Measurements from ENCODE around the gene MED12L.
A peak's percentile ranks its signal among the peaks of the same experiment; 100 is the strongest.

Gene MED12L

DNA sequence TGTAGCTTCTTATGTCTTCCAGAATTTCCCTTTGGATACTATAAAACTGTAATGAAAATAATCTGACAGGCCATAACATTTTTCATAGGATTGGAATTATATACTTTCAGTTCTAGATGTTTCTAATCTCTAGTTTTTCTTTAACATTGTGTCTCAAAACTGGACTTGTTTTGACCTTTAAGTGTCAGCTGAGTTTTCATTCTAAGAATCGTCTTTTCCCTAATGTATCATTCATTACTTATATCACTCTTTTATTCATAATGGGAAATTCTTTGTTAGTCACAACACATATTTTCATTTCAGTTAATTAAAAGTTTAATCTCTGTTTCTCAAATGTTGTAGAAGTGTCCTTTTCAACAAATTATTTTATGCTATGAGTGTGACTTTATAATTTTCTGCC lies 105.6 kb downstream of the MED12L start:
- no peak for DNase-seq (ENCODE audit: low read depth)
- no peak overlapping the region for H3K4me3 ChIP-seq (ENCODE audit: low read depth, low read length)
- TF ChIP-seq, protein P1, sequence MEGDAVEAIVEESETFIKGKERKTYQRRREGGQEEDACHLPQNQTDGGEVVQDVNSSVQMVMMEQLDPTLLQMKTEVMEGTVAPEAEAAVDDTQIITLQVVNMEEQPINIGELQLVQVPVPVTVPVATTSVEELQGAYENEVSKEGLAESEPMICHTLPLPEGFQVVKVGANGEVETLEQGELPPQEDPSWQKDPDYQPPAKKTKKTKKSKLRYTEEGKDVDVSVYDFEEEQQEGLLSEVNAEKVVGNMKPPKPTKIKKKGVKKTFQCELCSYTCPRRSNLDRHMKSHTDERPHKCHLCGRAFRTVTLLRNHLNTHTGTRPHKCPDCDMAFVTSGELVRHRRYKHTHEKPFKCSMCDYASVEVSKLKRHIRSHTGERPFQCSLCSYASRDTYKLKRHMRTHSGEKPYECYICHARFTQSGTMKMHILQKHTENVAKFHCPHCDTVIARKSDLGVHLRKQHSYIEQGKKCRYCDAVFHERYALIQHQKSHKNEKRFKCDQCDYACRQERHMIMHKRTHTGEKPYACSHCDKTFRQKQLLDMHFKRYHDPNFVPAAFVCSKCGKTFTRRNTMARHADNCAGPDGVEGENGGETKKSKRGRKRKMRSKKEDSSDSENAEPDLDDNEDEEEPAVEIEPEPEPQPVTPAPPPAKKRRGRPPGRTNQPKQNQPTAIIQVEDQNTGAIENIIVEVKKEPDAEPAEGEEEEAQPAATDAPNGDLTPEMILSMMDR (IDR thresholded peaks at IDR 0.05; ENCODE audit: control insufficient read depth, extremely low read depth, insufficient read depth), result no peak

DNA sequence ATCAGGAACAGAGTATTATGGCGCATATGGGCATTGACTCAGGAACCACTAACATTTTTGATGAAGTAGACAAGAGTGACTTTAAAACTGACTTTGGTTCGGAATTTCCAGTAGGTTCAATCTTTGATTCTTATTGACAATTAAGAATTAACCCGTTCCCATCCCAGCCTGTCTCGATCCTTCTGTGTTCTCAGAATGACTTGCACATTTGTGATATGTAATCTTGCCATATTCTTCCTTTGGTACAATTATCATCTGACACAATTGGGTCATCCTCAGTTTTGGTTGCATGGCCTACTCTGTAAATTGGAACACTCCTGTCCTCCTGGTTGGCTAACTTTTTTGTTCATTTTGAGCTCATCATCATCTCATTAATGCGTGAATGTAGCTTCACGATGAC lies 107.1 kb downstream of the MED12L start:
- no peak for DNase-seq (ENCODE audit: low read depth)
- no peak overlapping the region for H3K4me3 ChIP-seq (ENCODE audit: low read depth, low read length)
- TF ChIP-seq, protein P1 (IDR thresholded peaks at IDR 0.05; ENCODE audit: control insufficient read depth, extremely low read depth, insufficient read depth), result no peak

DNA sequence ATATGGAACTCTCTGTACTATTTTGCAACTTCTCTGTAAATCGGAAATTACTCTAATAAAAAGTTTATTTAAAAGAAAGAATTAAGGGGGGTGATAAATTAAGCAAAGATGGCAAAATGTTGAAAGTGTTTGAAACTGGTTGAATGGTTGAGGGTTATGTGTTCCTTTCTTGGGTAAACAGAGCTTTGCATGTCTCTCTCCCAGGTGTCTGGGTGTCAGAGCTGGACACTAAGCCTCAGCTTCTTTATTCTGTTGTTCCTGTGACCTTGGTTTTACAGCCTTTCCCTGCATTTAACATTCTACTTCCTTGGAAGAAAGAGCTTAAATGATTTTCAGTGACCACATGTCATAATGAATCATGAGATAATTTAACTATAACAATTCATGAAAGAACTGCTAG lies 110.4 kb downstream of the MED12L start:
- no peak overlapping the region for H3K4me3 ChIP-seq (ENCODE audit: low read depth, low read length)
- TF ChIP-seq, protein P1 (IDR thresholded peaks at IDR 0.05; ENCODE audit: control insufficient read depth, extremely low read depth, insufficient read depth), result no peak
- no peak for DNase-seq (ENCODE audit: low read depth)

DNA sequence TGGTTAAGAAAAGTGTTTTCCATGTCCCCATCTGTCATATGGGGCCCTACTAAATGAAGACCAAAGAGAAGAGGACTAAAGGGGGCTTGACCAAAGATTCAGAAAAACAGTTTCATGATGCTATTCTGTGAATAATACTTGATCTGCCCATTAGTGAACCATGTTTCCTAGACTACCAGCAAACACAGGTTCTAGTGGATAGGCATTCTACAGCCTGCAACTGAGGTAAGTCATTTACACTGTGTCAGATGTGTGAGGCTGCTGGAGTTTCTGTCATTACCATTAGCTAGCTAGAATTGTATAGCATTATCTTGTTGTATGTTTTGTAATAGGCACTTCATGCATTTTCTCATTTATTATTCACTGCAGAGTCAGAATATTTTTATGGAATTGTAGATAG lies 111.0 kb downstream of the MED12L start:
- no peak for DNase-seq (ENCODE audit: low read depth)

DNA sequence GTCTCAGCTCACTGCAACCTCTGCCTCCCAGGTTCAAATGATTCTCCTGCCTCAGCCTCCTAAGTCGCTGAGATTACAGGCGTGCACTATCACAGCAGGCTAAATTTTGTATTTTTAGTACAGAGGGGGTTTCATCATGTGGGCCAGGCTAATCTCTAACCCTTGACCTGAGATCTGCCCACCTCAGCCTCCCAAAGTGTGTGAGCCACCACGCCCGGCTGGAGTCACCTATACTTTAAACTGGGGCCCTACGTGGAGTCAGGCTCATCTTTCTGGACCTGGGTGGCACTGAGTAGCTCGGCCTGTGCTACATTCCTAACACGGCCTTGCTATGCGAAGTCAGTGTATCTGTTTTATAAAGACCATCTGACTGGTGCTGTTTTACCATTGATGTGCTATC lies 111.8 kb downstream of the MED12L start:
- TF ChIP-seq, protein P1 (IDR thresholded peaks at IDR 0.05; ENCODE audit: control insufficient read depth, extremely low read depth, insufficient read depth), result no peak
- no peak overlapping the region for H3K4me3 ChIP-seq (ENCODE audit: low read depth, low read length)
- no peak for DNase-seq (ENCODE audit: low read depth)

More for the DNA sequence above, 111.0 kb downstream of the MED12L start:
- H3K4me3 ChIP-seq (ENCODE audit: low read depth, low read length), result no peak overlapping the region
- TF ChIP-seq, protein P1 (IDR thresholded peaks at IDR 0.05; ENCODE audit: control insufficient read depth, extremely low read depth, insufficient read depth), result no peak

DNA sequence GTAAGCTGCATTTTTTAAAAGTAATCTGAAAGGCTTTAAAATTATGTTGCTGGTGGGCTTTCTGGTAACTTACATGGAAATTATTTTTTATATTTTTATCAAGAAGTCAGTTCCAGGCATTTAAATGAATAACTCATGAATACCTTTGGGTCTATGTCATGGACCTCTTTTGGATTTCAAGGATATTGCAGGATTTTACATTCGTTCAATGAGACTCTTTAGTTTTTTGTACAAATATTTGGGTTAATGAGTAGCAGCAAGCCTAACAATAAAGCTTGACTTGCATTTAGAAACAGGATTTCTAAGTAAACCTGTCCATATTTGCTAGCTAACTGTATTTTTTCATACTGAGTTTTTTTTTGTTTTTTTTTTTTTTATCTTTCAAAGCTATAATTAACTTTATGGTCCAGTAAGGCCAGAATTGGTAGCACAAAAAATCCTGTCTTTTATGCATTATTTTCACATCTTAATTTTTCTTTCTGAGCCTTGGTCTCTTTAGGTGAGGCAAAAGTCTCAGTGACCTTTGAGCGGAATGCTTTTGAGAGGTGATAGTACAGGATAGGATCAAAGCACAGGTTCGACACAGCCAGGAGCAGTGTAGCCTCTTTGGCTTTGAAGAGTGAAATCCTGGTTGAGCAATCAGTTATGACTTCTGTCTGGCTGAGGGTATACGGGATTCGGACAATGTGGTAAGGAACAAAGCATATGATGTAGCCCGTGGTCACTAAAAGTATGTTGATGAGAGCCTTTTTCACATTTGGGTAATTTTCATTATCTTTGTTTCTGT lies 112.7 kb downstream of the MED12L start:
- TF ChIP-seq, protein P1 (IDR thresholded peaks at IDR 0.05; ENCODE audit: control insufficient read depth, extremely low read depth, insufficient read depth), result no peak
- no peak overlapping the region for H3K4me3 ChIP-seq (ENCODE audit: low read depth, low read length)
- no peak for DNase-seq (ENCODE audit: low read depth)

DNA sequence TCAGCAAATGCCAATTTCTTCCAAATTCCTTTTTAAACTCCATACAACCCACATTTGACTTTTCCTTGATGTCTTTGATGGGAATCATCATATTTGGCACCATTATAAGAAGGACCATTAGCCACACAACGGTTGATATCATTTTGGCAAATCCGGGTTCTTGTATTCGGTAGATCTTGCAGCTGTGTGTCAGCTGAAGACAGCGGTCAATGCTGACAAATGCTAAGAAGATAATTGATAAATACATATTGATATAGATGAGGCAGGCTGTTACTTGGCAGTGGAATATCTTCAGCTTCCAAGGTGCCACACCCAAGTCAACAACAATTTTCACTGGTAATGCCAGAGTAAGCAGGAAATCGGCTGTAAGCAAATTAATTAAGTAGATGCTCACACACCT lies 113.4 kb downstream of the MED12L start:
- DNase-seq (ENCODE audit: low read depth), result peak; percentile 68
- TF ChIP-seq, protein P1 (IDR thresholded peaks at IDR 0.05; ENCODE audit: control insufficient read depth, extremely low read depth, insufficient read depth), result no peak
- no peak overlapping the region for H3K4me3 ChIP-seq (ENCODE audit: low read depth, low read length)

All from LNCaP clone FGC (cell line).